Vein endothelial cell (primary cell): ENCODE measurements around the gene GCSAML. TPM values are rescaled to one million over a fixed set of nuclear protein-coding genes. Genes with fewer than 3 reads are reported as not detected.

Experiments
- small RNA-seq: library from RNA; depleted of rRNA; stranded (forward); fragments of <200 nt; gene quantifications from one replicate; pipeline ENCODE3, GENCODE V24; 2012
- total RNA-seq: library from RNA; depleted of rRNA; stranded (reverse); fragments of >200 nt; gene quantifications from 2 replicates; pipeline ENCODE4 v1.2.3, GENCODE V29; 2012

GCSAML gene
- not detected in 2 replicates for total RNA-seq

GRCh38 chr1:247548769-247549182 is at the start of gene GCSAML:
Gene GCSAML, plus strand, starts transcription at chr1:247549134. Its CDS starts 58 bp downstream, at chr1:247549192.

GRCh38 chr1:247536340-247536739 is 12.6 kb upstream of the GCSAML start, which contains the start of gene OR2C3:
Gene OR2C3, minus strand, starts transcription at chr1:247536440. Its CDS starts 3,929 bp downstream, at chr1:247532511.

GRCh38 chr1:247588060-247588459 is 39.1 kb downstream of the GCSAML start, which contains the start of gene OR2G2:
Gene OR2G2, plus strand, starts transcription at chr1:247588360. Its CDS starts 0 bp downstream, at chr1:247588360.

GRCh38 chr1:247605286-247605685 is 56.4 kb downstream of the GCSAML start, which contains the start of gene OR2G3:
Gene OR2G3, plus strand, starts transcription at chr1:247605586. Its CDS starts 0 bp downstream, at chr1:247605586.

Small RNA genes lying within 50 kb of the gene (small RNA-seq; reads per million reads assigned to genes)
- gene RF00026, result not detected

Other genes starting within 250 kb of the GCSAML start
- gene ZNF496, start 217.3 kb upstream of the GCSAML start, total RNA-seq, result 43.8 and 56.8 TPM in 2 replicates
- gene NLRP3, start 133.0 kb upstream of the GCSAML start, total RNA-seq, result 0.10 and 0.98 TPM in 2 replicates
- gene OR2B11, start 91.0 kb upstream of the GCSAML start, total RNA-seq, result not detected in 2 replicates
- not detected in 2 replicates for gene OR2C3, start 12.7 kb upstream of the GCSAML start, total RNA-seq
- not detected in 2 replicates for gene OR2G2, start 39.2 kb downstream of the GCSAML start, total RNA-seq
- not detected in 2 replicates for gene OR2G3, start 56.5 kb downstream of the GCSAML start, total RNA-seq
- not detected in 2 replicates for gene OR13G1, start 130.6 kb downstream of the GCSAML start, total RNA-seq
- not detected in 2 replicates for gene OR6F1, start 167.5 kb downstream of the GCSAML start, total RNA-seq
- not detected in 2 replicates for gene OR14K1, start 189.5 kb downstream of the GCSAML start, total RNA-seq
- not detected in 2 replicates for gene OR14A2, start 199.0 kb downstream of the GCSAML start, total RNA-seq
- gene OR1C1, start 211.4 kb downstream of the GCSAML start, total RNA-seq, result not detected in 2 replicates